Gastrocnemius medialis (tissue), 4 donors: ENCODE measurements around the gene FKBP9. TPM values are rescaled to one million over a fixed set of nuclear protein-coding genes. Genes with fewer than 3 reads are reported as not detected.

ENCODE experiments used
- ATAC-seq, 2 donors: fragments of 150-250 bp; one replicate each; pipeline ENCODE4 v1.9.1; 2016
- DNase-seq, 2 donors: peaks; one replicate each; pipeline ENCODE4 v3.0.0-alpha.2; 2019
- H3K27ac ChIP-seq, 4 donors: fragments of 200-600 bp; sonication (generic); 1 replicate in 1 of 4; 2 replicates in 3 of 4; pipeline ENCODE4 v1.5.1; 2016 to 2018; ENCODE audit warnings: mild to moderate bottlenecking in 2 of 4, moderate library complexity in 1 of 4
- H3K27me3 ChIP-seq, 3 donors: fragments of 200-600 bp; sonication (generic) in 2 of 3; 1 replicate in 1 of 3; 2 replicates in 2 of 3; pipeline versions ENCODE4 v1.5.1 to v1.6.0; 2016 to 2019; ENCODE audit warnings: mild to moderate bottlenecking in 1 of 3, moderate library complexity in 1 of 3
- H3K36me3 ChIP-seq, 2 donors: fragments of 200-600 bp; sonication (generic) in 1 of 2; one replicate each; pipeline ENCODE4 v1.5.1; 2017 to 2018
- H3K4me1 ChIP-seq, 2 donors: fragments of 200-600 bp; sonication (generic) in 1 of 2; one replicate each; pipeline ENCODE4 v1.5.1; 2016 to 2017; ENCODE audit warnings: mild to moderate bottlenecking in 2 of 2
- H3K4me3 ChIP-seq, 4 donors: fragments of 200-600 bp; sonication (generic) in 3 of 4; 1 replicate in 1 of 4; 2 replicates in 3 of 4; pipeline ENCODE4 v1.5.1; 2016 to 2019; ENCODE audit warnings: mild to moderate bottlenecking in 2 of 4
- H3K9me3 ChIP-seq, 3 donors: fragments of 200-600 bp; sonication (generic) in 2 of 3; 1 replicate in 1 of 3; 2 replicates in 2 of 3; pipeline ENCODE4 v1.5.1; 2016 to 2019
- POLR2A ChIP-seq, 2 donors: fragments of 450-650 bp; IDR thresholded peaks; one replicate each; pipeline ENCODE4 v1.6.1; 2017; ENCODE audit warnings: antibody characterized with exemption in 2 of 2, mild to moderate bottlenecking in 2 of 2, moderate library complexity in 2 of 2
- in situ Hi-C, 4 donors: fragments of 200-750 bp; cut with MboI; loops; one replicate each; pipeline versions ENCODE4 v1.15.0 to v1.8.0; 2017; ENCODE audit warnings: low sequenced_read_pairs in 4 of 4
- intact Hi-C: fragments of 100-400 bp; cut with DNase I; formaldehyde crosslinking; loops from one replicate; pipeline ENCODE4 v1.15.1; 2023; ENCODE audit warnings: low total_unique reads
- total RNA-seq, 4 donors: library from RNA; depleted of rRNA; stranded (reverse); fragments of >200 nt; gene quantifications; one replicate each; pipeline versions ENCODE4 v1.1.0 to v1.2.3, GENCODE V29; 2016
- TF ChIP-seq, protein P1 (sequence below), 5 experiments: fragments of 450-650 bp in 3 of 5; fragments of 200-600 bp in 2 of 5; sonication (generic) in 2 of 5; IDR thresholded peaks in 4 of 5; conservative IDR thresholded peaks in 1 of 5; 1 replicate in 4 of 5; 2 replicates in 1 of 5; pipeline ENCODE4 v1.5.1; 2016 to 2019; ENCODE audit warnings: antibody characterized with exemption in 5 of 5, mild to moderate bottlenecking in 3 of 5, moderate library complexity in 3 of 5

FKBP9 gene, protein sequence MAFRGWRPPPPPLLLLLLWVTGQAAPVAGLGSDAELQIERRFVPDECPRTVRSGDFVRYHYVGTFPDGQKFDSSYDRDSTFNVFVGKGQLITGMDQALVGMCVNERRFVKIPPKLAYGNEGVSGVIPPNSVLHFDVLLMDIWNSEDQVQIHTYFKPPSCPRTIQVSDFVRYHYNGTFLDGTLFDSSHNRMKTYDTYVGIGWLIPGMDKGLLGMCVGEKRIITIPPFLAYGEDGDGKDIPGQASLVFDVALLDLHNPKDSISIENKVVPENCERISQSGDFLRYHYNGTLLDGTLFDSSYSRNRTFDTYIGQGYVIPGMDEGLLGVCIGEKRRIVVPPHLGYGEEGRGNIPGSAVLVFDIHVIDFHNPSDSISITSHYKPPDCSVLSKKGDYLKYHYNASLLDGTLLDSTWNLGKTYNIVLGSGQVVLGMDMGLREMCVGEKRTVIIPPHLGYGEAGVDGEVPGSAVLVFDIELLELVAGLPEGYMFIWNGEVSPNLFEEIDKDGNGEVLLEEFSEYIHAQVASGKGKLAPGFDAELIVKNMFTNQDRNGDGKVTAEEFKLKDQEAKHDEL
- 10 to 100 TPM; 32.1 to 72.1 (median 35.3) TPM for total RNA-seq

DNA sequence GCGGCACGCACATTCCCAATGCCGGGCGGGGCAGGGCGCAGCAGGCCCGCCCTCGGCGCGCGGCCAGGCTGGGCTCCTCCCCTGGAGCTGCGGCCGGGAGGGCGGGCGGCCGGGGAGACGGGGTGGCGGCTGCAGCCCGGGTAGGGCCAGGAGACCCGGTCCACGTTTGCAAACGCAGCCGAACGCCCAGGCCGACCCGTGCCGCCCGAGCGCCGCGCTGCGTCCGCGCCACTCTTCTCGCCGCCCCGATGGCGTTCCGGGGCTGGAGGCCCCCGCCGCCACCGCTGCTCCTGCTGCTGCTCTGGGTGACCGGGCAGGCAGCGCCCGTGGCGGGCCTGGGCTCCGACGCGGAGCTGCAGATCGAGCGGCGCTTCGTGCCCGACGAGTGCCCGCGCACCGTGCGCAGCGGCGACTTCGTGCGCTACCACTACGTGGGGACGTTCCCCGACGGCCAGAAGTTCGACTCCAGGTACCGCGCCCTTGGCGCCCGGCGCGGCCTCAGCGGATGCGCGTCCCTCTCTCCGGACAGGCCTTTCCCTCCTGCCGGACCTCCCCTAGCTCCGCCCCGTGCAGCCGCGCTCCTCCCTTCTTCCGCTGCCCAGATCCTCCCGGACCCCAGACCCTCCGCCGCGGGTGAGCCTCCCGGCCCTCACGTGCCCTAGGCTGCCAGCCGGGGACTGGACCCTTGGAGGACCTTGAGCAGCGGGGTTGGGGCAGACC is at the start of gene FKBP9:
FKBP9 (plus strand) TSS at position 115 of the 720 bp plus-strand sequence; CDS start at position 249, 134 bp downstream.
- Histone ChIP-seq H3K27ac (peak within 1 kb of the TSS; percentile 76 to 93 (median 88)), H3K27me3 (no peaks in the 10 kb centered on the region), H3K4me1 (peaks cover 8 to 16% of the 10 kb centered on the region in 2 donors), H3K9me3 (no peaks in the 10 kb centered on the region), H3K4me3 (peak within 1 kb of the TSS; percentile 72 to 97 (median 84)), H3K36me3 (no peaks in the 10 kb centered on the region)
- in situ Hi-C loops (loop anchor here in 1 of 4 donors (25.0 kb wide), 1 partner anchor 105 kb away; the partner anchor contains the start of gene NT5C3A), intact Hi-C loops (loop anchor here (1.0 to 5.0 kb wide), 4 partner anchors 14 to 110 kb away; partner anchors contain the start of gene KBTBD2)
- DNase-seq (peak; percentile 59 to 68), ATAC-seq (peak; percentile 83 to 84)
- peak; percentile 44 to 59 for TF ChIP-seq POLR2A (IDR thresholded peaks at IDR 0.05)
- TF ChIP-seq, protein P1, sequence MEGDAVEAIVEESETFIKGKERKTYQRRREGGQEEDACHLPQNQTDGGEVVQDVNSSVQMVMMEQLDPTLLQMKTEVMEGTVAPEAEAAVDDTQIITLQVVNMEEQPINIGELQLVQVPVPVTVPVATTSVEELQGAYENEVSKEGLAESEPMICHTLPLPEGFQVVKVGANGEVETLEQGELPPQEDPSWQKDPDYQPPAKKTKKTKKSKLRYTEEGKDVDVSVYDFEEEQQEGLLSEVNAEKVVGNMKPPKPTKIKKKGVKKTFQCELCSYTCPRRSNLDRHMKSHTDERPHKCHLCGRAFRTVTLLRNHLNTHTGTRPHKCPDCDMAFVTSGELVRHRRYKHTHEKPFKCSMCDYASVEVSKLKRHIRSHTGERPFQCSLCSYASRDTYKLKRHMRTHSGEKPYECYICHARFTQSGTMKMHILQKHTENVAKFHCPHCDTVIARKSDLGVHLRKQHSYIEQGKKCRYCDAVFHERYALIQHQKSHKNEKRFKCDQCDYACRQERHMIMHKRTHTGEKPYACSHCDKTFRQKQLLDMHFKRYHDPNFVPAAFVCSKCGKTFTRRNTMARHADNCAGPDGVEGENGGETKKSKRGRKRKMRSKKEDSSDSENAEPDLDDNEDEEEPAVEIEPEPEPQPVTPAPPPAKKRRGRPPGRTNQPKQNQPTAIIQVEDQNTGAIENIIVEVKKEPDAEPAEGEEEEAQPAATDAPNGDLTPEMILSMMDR (IDR thresholded peaks at IDR 0.05 in 4 of 5, conservative IDR thresholded peaks at IDR 0.05 in 1 of 5), result no peak

DNA sequence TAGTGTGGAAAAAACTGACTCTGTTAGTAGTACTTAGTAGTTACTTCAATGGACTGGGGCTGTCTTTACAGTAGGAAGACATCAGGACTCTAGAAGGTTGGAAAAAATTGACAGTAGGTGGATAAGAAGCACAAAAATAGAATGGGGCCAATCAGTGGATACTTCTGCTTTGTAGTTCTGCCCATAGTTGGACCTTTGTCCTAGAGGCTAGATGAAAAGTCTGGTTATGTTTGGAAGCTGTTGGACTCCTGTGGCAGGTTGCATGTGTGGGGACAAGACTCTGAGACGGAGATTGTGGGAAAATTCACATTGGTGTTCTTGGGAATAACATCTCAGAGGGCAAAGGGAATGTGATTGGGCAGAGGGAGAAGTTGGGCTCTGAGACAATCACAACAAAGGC is 47.0 kb upstream of the FKBP9 start:
- Histone ChIP-seq H3K27ac (no peak overlapping the region), H3K36me3 (peaks cover 0 to 6% of the 10 kb centered on the region in 2 donors), H3K4me3 (no peak overlapping the region), H3K4me1 (peaks cover 3 to 4% of the 10 kb centered on the region in 2 donors), H3K9me3 (no peaks in the 10 kb centered on the region), H3K27me3 (no peaks in the 10 kb centered on the region)
- intact Hi-C loops (no loop called here), in situ Hi-C loops (no loop called here)
- TF ChIP-seq, protein P1 (IDR thresholded peaks at IDR 0.05 in 4 of 5, conservative IDR thresholded peaks at IDR 0.05 in 1 of 5), result no peak
- no peak for TF ChIP-seq POLR2A (IDR thresholded peaks at IDR 0.05)
- no peak for DNase-seq
- no peak for ATAC-seq

DNA sequence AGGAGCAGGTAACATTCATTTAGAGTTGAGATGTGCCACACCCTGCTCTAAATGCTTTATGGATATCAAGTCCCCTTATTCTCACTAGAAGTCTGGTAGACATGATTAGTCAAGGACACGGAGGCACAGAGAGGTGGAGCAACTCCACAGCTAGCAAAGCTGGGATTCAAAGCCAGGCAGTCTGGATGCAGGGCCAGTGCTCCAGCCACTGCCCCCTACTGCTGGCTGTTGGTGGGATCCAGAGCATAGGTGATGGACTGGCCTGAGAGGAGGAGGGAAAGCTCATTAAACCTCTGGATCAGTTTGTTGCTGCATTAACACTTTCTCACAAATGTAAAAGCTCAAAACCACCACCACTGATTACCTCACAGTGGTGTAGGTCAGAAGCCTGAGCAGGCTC is 43.1 kb upstream of the FKBP9 start:
- intact Hi-C loops (no loop called here), in situ Hi-C loops (no loop called here)
- Histone ChIP-seq H3K4me3 (no peak overlapping the region), H3K27ac (no peak overlapping the region), H3K9me3 (no peaks in the 10 kb centered on the region), H3K4me1 (no peaks in the 10 kb centered on the region), H3K27me3 (no peaks in the 10 kb centered on the region), H3K36me3 (peaks cover 0 to 31% of the 10 kb centered on the region in 2 donors)
- TF ChIP-seq POLR2A (IDR thresholded peaks at IDR 0.05), result no peak
- TF ChIP-seq, protein P1 (IDR thresholded peaks at IDR 0.05 in 4 of 5, conservative IDR thresholded peaks at IDR 0.05 in 1 of 5), result peak in 2 of 5 experiments; percentile 13 to 18
- no peak for DNase-seq
- no peak for ATAC-seq

DNA sequence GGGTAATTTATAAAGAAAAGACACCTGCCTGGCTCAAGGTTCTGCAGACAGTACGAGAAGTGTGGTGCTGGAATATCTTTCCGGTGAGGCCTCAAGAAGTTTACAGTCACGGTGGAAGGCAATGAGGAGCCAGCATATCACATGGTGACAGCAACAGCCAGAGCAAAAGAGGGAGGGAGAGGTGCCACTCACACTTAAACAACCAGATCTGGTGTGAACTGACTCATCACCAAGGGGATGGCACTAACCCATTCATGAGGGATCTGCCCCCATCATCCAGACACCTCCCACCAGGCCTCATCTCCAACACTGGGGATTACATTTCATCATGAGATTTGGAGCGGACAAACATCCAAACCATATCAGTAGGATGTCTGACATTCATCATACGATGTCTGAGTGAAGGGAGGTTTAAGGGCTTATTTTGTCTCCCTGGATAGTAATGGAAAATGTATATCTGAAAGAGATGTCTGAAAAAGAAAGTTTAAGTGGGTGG is 42.2 kb upstream of the FKBP9 start:
- DNase-seq, result no peak
- Histone ChIP-seq H3K4me3 (no peak overlapping the region), H3K4me1 (no peaks in the 10 kb centered on the region), H3K9me3 (no peaks in the 10 kb centered on the region), H3K27ac (no peak overlapping the region), H3K36me3 (peaks cover 0 to 38% of the 10 kb centered on the region in 2 donors), H3K27me3 (no peaks in the 10 kb centered on the region)
- in situ Hi-C loops, result no loop called here
- ATAC-seq, result no peak
- TF ChIP-seq, protein P1 (IDR thresholded peaks at IDR 0.05 in 4 of 5, conservative IDR thresholded peaks at IDR 0.05 in 1 of 5), result no peak
- no peak for TF ChIP-seq POLR2A (IDR thresholded peaks at IDR 0.05)
- intact Hi-C loops, result no loop called here
